K562 (cell line): ENCODE data around the gene DTNB. TPM values are rescaled to one million over a fixed set of nuclear protein-coding genes. Genes with fewer than 3 reads are reported as not detected.

Source experiments
- ATAC-seq: fragments of 200-7000 bp; cut with Tn5 transposase; 3 replicates; pipeline ENCODE4 v1.9.1; 2020; ENCODE audit warnings: moderate library complexity
- BruUV-seq: library from RNA; stranded (reverse); fragments of 400-500 nt; replicated peaks from 2 replicates; lab custom pipeline; 2021; lab: Mats Ljungman, UMichigan
- CTCF ChIA-PET: fragments of 300-600 bp; formaldehyde crosslinking; extraction: SDS; loops from one replicate; lab custom pipeline; 2021; ENCODE audit warnings: low intra/inter-chr PET ratio; lab: Yijun Ruan, JAX
- POLR2A ChIA-PET: fragments of 300-600, 350-650 bp; sonication (Branson Sonifier 250); formaldehyde crosslinking; extraction: SDS; loops from one replicate; lab custom pipeline; 2021; ENCODE audit warnings: antibody characterized with exemption, inconsistent platforms; lab: Yijun Ruan, JAX
- DNase-seq, 4 experiments: peaks; one replicate each; pipeline versions ENCODE4 v3.0.0 to v3.0.0-alpha.2; 2011 to 2018; ENCODE audit warnings: low spot score in 3 of 4, mixed read lengths in 3 of 4; ENCODE audit errors: extremely low read depth in 1 of 4
- FAIRE-seq: peaks from 2 replicates; lab custom pipeline; 2011; peaks lifted over from hg19 to GRCh38; lab: Jason Lieb, UNC
- H2AFZ ChIP-seq: 2 replicates; pipeline ENCODE4 v1.6.0; 2011; ENCODE audit warnings: low read depth, low read length, control low read depth, inconsistent platforms
- H3K27ac ChIP-seq: fragments of 200-600 bp; 3 replicates; pipeline ENCODE4 v1.8.0; 2011; ENCODE audit warnings: low read depth, mild to moderate bottlenecking, control low read depth, inconsistent platforms, low read length, moderate library complexity, mixed read lengths; ENCODE audit errors: extremely low read depth
- H3K27me3 ChIP-seq, 2 experiments: fragments of 300-600 bp in 1 of 2; 2 replicates in 1 of 2; 3 replicates in 1 of 2; pipeline versions ENCODE4 v1.6.0 to v1.8.0; 2011; ENCODE audit warnings: inconsistent platforms in 2 of 2, low read length in 2 of 2, mild to moderate bottlenecking in 1 of 2, mixed read lengths in 1 of 2, moderate library complexity in 1 of 2; ENCODE audit not compliant: control insufficient read depth in 2 of 2, insufficient read depth in 2 of 2
- H3K36me3 ChIP-seq: fragments of 300-600 bp; 3 replicates; pipeline ENCODE4 v1.8.0; 2011; ENCODE audit warnings: mild to moderate bottlenecking, low read length, inconsistent platforms; ENCODE audit not compliant: control insufficient read depth, insufficient read depth
- H3K4me1 ChIP-seq, 2 experiments: fragments of 200-600 bp in 1 of 2; replicated peaks in 1 of 2; 2 replicates in 1 of 2; 3 replicates in 1 of 2; pipeline versions ENCODE4 v1.5.1 to v1.8.0; 2011; ENCODE audit warnings: inconsistent platforms in 2 of 2, low read length in 2 of 2, mild to moderate bottlenecking in 1 of 2, mixed read lengths in 1 of 2, moderate library complexity in 1 of 2; ENCODE audit not compliant: control insufficient read depth in 2 of 2, insufficient read depth in 2 of 2
- H3K4me2 ChIP-seq: 2 replicates; pipeline ENCODE4 v1.6.1; 2011; ENCODE audit warnings: low read length, control low read depth, inconsistent platforms, mixed read lengths; ENCODE audit not compliant: insufficient read depth
- H3K4me3 ChIP-seq: fragments of 200-600 bp; sonication (generic), shearing (Covaris generic); 2 replicates; pipeline ENCODE4 v1.5.1; 2016; ENCODE audit warnings: control low read depth, inconsistent platforms
- H3K79me2 ChIP-seq: fragments of 200-600 bp; 3 replicates; pipeline ENCODE4 v1.8.0; 2011; ENCODE audit warnings: low read length, inconsistent platforms; ENCODE audit not compliant: control insufficient read depth, insufficient read depth
- H3K9ac ChIP-seq, 2 experiments: 2 replicates each; pipeline versions ENCODE4 v1.6.0 to v1.6.1; 2011; ENCODE audit warnings: low read depth in 2 of 2, low read length in 2 of 2, control low read depth in 1 of 2, inconsistent platforms in 1 of 2, mild to moderate bottlenecking in 1 of 2, mixed read lengths in 1 of 2; ENCODE audit not compliant: insufficient read depth in 1 of 2
- H3K9me1 ChIP-seq: one replicate; pipeline ENCODE4 v1.6.0; 2011; ENCODE audit warnings: inconsistent platforms, mild to moderate bottlenecking, low read length, moderate library complexity; ENCODE audit not compliant: control insufficient read depth, insufficient read depth
- H3K9me3 ChIP-seq: replicated peaks from 2 replicates; pipeline ENCODE4 v1.5.1; 2011; ENCODE audit warnings: low read depth, low read length, inconsistent platforms; ENCODE audit not compliant: control insufficient read depth, insufficient read depth
- H4K20me1 ChIP-seq: replicated peaks from 2 replicates; pipeline ENCODE4 v1.6.1; 2011; ENCODE audit warnings: low read length, inconsistent platforms, mixed read lengths; ENCODE audit not compliant: control insufficient read depth, insufficient read depth
- ATF4 ChIP-seq: fragments of 450-650 bp; formaldehyde crosslinking; IDR thresholded peaks from 2 replicates; pipeline ENCODE4 v1.4.0; 2022; ENCODE audit warnings: mild to moderate bottlenecking, moderate library complexity
- CBFA2T3 ChIP-seq: fragments of 450-650 bp; IDR thresholded peaks from 2 replicates; pipeline ENCODE4 v1.6.1; 2017
- DNMT1 ChIP-seq: fragments of 450-650 bp; IDR thresholded peaks from 2 replicates; pipeline ENCODE4 v1.6.1; 2016; ENCODE audit warnings: antibody characterized with exemption, mild to moderate bottlenecking
- HDAC3 ChIP-seq: fragments of 450-650 bp; IDR thresholded peaks from 2 replicates; pipeline ENCODE4 v1.6.1; 2018; ENCODE audit warnings: borderline replicate concordance, mild to moderate bottlenecking, moderate library complexity; ENCODE audit not compliant: partially characterized antibody
- HIVEP1 ChIP-seq: fragments of 250-450 bp; sonication (Bioruptor Pico); IDR thresholded peaks from 2 replicates; pipeline ENCODE4 v1.4.0; 2020; ENCODE audit warnings: mild to moderate bottlenecking
- KAT8 ChIP-seq: fragments of 450-650 bp; IDR thresholded peaks from 2 replicates; pipeline ENCODE4 v1.6.1; 2016; ENCODE audit warnings: low read depth, mild to moderate bottlenecking
- NR2C1 ChIP-seq, 2 experiments: fragments of 450-650 bp; IDR thresholded peaks; 2 replicates each; pipeline ENCODE4 v1.6.1; 2017; ENCODE audit warnings: mild to moderate bottlenecking in 2 of 2, antibody characterized with exemption in 1 of 2, inconsistent platforms in 1 of 2, missing compliant biosample characterization in 1 of 2, missing genetic modification characterization in 1 of 2
- RBFOX2 ChIP-seq: fragments of 200-400 bp; formaldehyde crosslinking; IDR thresholded peaks from 2 replicates; pipeline ENCODE4 v1.6.1; 2017; ENCODE audit warnings: low read depth, mild to moderate bottlenecking, low read length, moderate library complexity
- SMAD2 ChIP-seq: fragments of 150-350 bp; IDR thresholded peaks from 2 replicates; pipeline ENCODE4 v1.6.1; 2014; ENCODE audit warnings: low read depth, mild to moderate bottlenecking, low read length
- TOE1 ChIP-seq, 2 experiments: fragments of 450-650 bp in 1 of 2; sonication (generic) in 1 of 2; formaldehyde crosslinking in 1 of 2; IDR thresholded peaks; 2 replicates each; pipeline versions ENCODE4 v1.7.1 to v1.8.0; 2016 to 2022; ENCODE audit warnings: borderline replicate concordance in 2 of 2, mild to moderate bottlenecking in 2 of 2, antibody characterized with exemption in 1 of 2, inconsistent platforms in 1 of 2, low read depth in 1 of 2, missing genetic modification reagents in 1 of 2, moderate library complexity in 1 of 2
- ZNF217 ChIP-seq: sonication (generic); formaldehyde crosslinking; IDR thresholded peaks from 2 replicates; pipeline ENCODE4 v1.8.0; 2022; ENCODE audit warnings: mild to moderate bottlenecking, missing genetic modification reagents
- WGBS: fragments of 100-300 bp; shearing (Covaris generic); methylation state at CpG from one replicate; pipeline ENCODE4 v1.1.6; 2016; ENCODE audit warnings: low coverage, mixed read lengths; ENCODE audit not compliant: insufficient coverage; ENCODE audit errors: missing lambda C conversion rate; 5-methylcytosine and 5-hydroxymethylcytosine counted together
- in situ Hi-C: fragments of 300-500 bp; cut with MboI; formaldehyde crosslinking; loops from 4 replicates; pipeline ENCODE4 v1.15.0; 2018; ENCODE audit warnings: inconsistent platforms, mixed read lengths
- intact Hi-C: fragments of 100-400 bp; cut with micrococcal nuclease; formaldehyde crosslinking; loops from 2 replicates; pipeline ENCODE4 v1.14.2; 2022
- polyA plus RNA-seq, 8 experiments: library from polyadenylated mRNA; depleted of rRNA in 4 of 8; stranded (reverse) in 5 of 8; unstranded in 3 of 8; fragments of >200 nt; fragmentation: Nextera tagmentation in 2 of 8; fragmentation: Illumina TruSeq in 1 of 8; extraction: Ambion mirVana in 2 of 8; extraction: Trizol in 1 of 8; gene quantifications; 2 replicates each; pipeline versions ENCODE4 v1.2.1 to v1.2.3, GENCODE V29; 2011 to 2014; ENCODE audit warnings: inconsistent platforms in 1 of 8, missing spikeins in 1 of 8
- total RNA-seq, 7 experiments: library from RNA; depleted of rRNA in 6 of 7; stranded (reverse); fragments of >200 nt in 6 of 7; fragmentation: Illumina TruSeq in 2 of 7; extraction: Trizol in 2 of 7; gene quantifications; 2 replicates each; pipeline versions ENCODE4 v1.2.1 to v1.2.3, GENCODE V29; 2011 to 2021; ENCODE audit warnings: low replicate concordance in 1 of 7
- TF ChIP-seq, protein P1 (sequence below): fragments of 450-650 bp; IDR thresholded peaks from 2 replicates; pipeline ENCODE4 v1.6.1; 2018; ENCODE audit warnings: mild to moderate bottlenecking, low read depth; ENCODE audit not compliant: partially characterized antibody
- TF ChIP-seq, protein P2 (sequence below): sonication (generic); formaldehyde crosslinking; IDR thresholded peaks from 2 replicates; pipeline ENCODE4 v1.8.1; 2023; ENCODE audit warnings: mild to moderate bottlenecking, missing genetic modification reagents, moderate library complexity

DTNB gene
- total and polyA plus RNA-seq, 9 of the 15 experiments (the other 6 are each of a cell fraction or from before 2014, with no cell fraction given) = 0.18 to 2.0 (median 0.77) TPM; not detected in 2

DNA sequence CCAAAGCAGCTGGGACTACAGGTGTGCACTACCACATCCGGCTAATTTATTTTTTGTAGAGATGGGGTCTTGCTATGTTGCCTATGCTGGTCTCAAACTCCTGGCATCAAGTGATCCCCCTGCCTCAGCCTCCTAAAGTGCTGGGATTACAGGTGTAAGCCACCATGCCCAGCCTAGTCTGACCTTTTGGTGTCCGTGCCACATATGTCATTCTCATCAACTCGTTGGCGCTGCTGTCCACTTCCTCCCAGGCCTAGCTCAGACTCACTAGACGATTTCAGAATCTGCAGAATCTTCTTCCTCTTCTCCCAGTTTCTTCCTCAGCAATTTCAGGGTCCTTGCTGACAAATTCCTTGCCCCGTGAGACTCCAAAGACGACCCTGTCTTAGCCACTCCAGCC lies 291.9 kb downstream of the DTNB start:
- H3K27ac ChIP-seq = no peak overlapping the region
- no peak for FAIRE-seq
- POLR2A ChIA-PET = interaction anchor here (0.6 to 1.0 kb wide), 2 partner anchors 54 to 88 kb away, joined by 3 to 4 read pairs; no protein-coding TSS in a partner anchor
- TF ChIP-seq, protein P1, sequence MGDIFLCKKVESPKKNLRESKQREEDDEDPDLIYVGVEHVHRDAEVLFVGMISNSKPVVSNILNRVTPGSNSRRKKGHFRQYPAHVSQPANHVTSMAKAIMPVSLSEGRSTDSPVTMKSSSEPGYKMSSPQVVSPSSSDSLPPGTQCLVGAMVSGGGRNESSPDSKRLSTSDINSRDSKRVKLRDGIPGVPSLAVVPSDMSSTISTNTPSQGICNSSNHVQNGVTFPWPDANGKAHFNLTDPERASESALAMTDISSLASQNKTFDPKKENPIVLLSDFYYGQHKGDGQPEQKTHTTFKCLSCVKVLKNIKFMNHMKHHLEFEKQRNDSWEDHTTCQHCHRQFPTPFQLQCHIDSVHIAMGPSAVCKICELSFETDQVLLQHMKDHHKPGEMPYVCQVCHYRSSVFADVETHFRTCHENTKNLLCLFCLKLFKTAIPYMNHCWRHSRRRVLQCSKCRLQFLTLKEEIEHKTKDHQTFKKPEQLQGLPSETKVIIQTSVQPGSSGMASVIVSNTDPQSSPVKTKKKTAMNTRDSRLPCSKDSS = no peak
- TF ChIP-seq HIVEP1 (CRISPR knock-in tag) (no peak), ZNF217 (CRISPR knock-in tag) (no peak), DNMT1 (no peak), TOE1 (IDR thresholded peaks at IDR 0.05; ENCODE audit: borderline replicate concordance) (no peak), TOE1 (CRISPR knock-in tag; IDR thresholded peaks at IDR 0.05; ENCODE audit: borderline replicate concordance, low read depth) (no peak), KAT8 (no peak), CBFA2T3 (no peak), NR2C1 (IDR thresholded peaks at IDR 0.05) (no peak), NR2C1 (tag; IDR thresholded peaks at IDR 0.05) (no peak), SMAD2 (no peak), RBFOX2 (no peak), ATF4 (CRISPR knock-in tag) (no peak), HDAC3 (no peak)
- TF ChIP-seq, protein P2, sequence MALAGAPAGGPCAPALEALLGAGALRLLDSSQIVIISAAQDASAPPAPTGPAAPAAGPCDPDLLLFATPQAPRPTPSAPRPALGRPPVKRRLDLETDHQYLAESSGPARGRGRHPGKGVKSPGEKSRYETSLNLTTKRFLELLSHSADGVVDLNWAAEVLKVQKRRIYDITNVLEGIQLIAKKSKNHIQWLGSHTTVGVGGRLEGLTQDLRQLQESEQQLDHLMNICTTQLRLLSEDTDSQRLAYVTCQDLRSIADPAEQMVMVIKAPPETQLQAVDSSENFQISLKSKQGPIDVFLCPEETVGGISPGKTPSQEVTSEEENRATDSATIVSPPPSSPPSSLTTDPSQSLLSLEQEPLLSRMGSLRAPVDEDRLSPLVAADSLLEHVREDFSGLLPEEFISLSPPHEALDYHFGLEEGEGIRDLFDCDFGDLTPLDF (CRISPR knock-in tag) = no peak

More for the DNA sequence above, 291.9 kb downstream of the DTNB start:
- Histone ChIP-seq H2AFZ (no peak overlapping the region), H3K9me1 (peaks cover under 1% of the 10 kb centered on the region), H3K36me3 (no peaks in the 10 kb centered on the region), H3K79me2 (no peaks in the 10 kb centered on the region), H4K20me1 (no peaks in the 10 kb centered on the region; the same call in none of the 2 replicates), H3K4me2 (no peak overlapping the region), H3K27me3 (peaks cover 24 to 68% of the 10 kb centered on the region in 2 experiments), H3K9ac (no peak overlapping the region), H3K4me1 (peaks cover 6 to 9% of the 10 kb centered on the region in 2 experiments; a peak in 3 of 5 replicates), H3K9me3 (no peaks in the 10 kb centered on the region), H3K4me3 (no peak overlapping the region)
- WGBS = under 1% methylated on average over 7 of the region's 7 CpGs
- CTCF ChIA-PET = no interaction called here
- in situ Hi-C loops (no loop called here), intact Hi-C loops (no loop called here)
- no TSS peak for BruUV-seq
- DNase-seq (no peak), ATAC-seq (no peak)
